ENCODE data around the gene EPAS1. TPM values are rescaled to one million over a fixed set of nuclear protein-coding genes. Genes with fewer than 3 reads are reported as not detected.

The EPAS1 gene
- total RNA-seq, 4 donors from 2014 or later = 126 to 249 (median 148) TPM

GRCh38 chr2:46332686-46333281 lies 35.6 kb downstream of the EPAS1 start:
- WGBS, 2 donors = 54 to 62% methylated on average over 8 of the region's 8 CpGs
- TF ChIP-seq CTCF (IDR thresholded peaks at IDR 0.05) (no peak), POLR2A (IDR thresholded peaks at IDR 0.05) (no peak)
- H3K4me3 ChIP-seq (ENCODE audit: low read depth, poor library complexity, severe bottlenecking) = no peak overlapping the region
- DNase-seq (ENCODE audit: low spot score in 2 of 2) = no peak
- intact Hi-C loops (cut with DNase I; ENCODE audit: low total_unique reads) = no loop called here

DNA sequence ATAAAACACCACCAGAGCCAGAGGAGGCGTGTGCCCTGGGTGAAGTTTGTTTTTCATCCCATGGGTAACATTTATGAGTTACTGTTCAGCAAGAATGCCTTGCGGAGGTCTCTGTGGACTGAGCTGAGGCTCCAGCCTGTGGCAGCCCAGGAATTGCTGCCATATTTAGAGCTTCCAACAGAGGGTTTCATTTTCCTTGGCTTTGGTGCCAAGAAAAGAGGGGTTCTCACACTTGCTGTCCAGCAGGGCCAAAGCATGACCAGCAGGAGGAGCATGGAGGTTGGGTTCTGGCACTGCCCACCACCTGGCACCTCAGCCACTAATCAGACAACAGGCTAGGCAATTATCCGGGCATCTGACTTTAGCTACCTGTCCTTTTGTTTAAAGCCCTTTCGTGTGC lies 36.7 kb downstream of the EPAS1 start:
- TF ChIP-seq CTCF (IDR thresholded peaks at IDR 0.05) = no peak
- TF ChIP-seq POLR2A (IDR thresholded peaks at IDR 0.05) = no peak
- DNase-seq (ENCODE audit: low spot score in 2 of 2) = no peak
- no peak overlapping the region for H3K4me3 ChIP-seq (ENCODE audit: low read depth, poor library complexity, severe bottlenecking)
- WGBS, 2 donors = 86 to 91% methylated on average over 4 of the region's 4 CpGs
- intact Hi-C loops (cut with DNase I; ENCODE audit: low total_unique reads) = no loop called here

- no peak overlapping the region for H3K4me3 ChIP-seq (ENCODE audit: low read depth, poor library complexity, severe bottlenecking)
- DNase-seq (ENCODE audit: low spot score in 2 of 2) = no peak
- WGBS, 2 donors = 38 to 51% methylated on average over 6 of the region's 6 CpGs
- TF ChIP-seq CTCF (IDR thresholded peaks at IDR 0.05) = no peak
- no peak for TF ChIP-seq POLR2A (IDR thresholded peaks at IDR 0.05)
- intact Hi-C loops (cut with DNase I; ENCODE audit: low total_unique reads) = no loop called here
These were observed 37.4 kb downstream of the EPAS1 start for GRCh38 chr2:46334389-46335271.

- intact Hi-C loops (cut with DNase I; ENCODE audit: low total_unique reads) = no loop called here
- WGBS, 2 donors = 39 to 53% methylated on average over 22 of the region's 22 CpGs
- no peak for TF ChIP-seq CTCF (IDR thresholded peaks at IDR 0.05)
- no peak for TF ChIP-seq POLR2A (IDR thresholded peaks at IDR 0.05)
- no peak overlapping the region for H3K4me3 ChIP-seq (ENCODE audit: low read depth, poor library complexity, severe bottlenecking)
- peak in 1 of 2 donors; percentile 88 for DNase-seq (ENCODE audit: low spot score in 2 of 2)
These were observed 38.4 kb downstream of the EPAS1 start for GRCh38 chr2:46335391-46336282.

DNA sequence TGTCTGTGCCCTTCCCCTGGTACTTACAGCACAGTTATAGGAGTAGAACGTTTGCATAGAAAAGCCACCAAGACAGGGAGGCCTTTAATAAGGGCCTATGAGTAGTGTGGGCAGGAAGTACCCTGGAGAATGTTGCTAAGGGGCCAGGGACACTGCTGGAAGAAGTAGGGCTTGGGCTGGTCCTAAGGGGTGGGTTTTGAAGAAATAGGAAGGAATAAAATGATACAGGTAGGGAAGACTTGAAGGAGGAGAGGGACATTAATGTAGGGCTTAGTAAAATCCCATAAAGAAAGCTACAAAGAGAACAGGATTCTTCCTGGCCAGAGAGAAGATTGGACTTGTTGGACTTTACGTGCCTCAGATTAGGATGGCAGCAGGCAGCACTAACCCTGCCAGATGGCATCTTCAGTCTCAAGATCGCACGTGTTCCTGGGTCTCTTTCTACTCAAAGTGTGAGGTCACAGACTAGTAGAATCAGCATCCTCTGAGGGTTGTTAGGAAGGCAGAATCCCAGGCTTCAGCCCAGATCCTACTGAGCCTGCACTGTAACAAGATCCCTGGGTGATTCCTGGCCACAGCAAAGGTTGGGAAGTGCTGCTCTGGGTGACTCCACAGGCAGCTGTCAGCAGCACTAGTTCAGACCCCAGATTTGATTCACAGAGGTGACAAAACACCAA lies 39.2 kb downstream of the EPAS1 start:
- intact Hi-C loops (cut with DNase I; ENCODE audit: low total_unique reads) = no loop called here
- DNase-seq (ENCODE audit: low spot score in 2 of 2) = peak in 1 of 2 donors; percentile 70
- TF ChIP-seq CTCF (IDR thresholded peaks at IDR 0.05) = no peak
- WGBS, 2 donors = 33 to 39% methylated on average over 4 of the region's 4 CpGs
- H3K4me3 ChIP-seq (ENCODE audit: low read depth, poor library complexity, severe bottlenecking) = no peak overlapping the region
